Measurements from ENCODE around the gene SBNO1.
"Not testable (repeated sequence)": the region's sequence is repeated elsewhere in the genome, so short reads cannot be mapped to it uniquely, and the experiment has no call there.

Gene SBNO1

DNA sequence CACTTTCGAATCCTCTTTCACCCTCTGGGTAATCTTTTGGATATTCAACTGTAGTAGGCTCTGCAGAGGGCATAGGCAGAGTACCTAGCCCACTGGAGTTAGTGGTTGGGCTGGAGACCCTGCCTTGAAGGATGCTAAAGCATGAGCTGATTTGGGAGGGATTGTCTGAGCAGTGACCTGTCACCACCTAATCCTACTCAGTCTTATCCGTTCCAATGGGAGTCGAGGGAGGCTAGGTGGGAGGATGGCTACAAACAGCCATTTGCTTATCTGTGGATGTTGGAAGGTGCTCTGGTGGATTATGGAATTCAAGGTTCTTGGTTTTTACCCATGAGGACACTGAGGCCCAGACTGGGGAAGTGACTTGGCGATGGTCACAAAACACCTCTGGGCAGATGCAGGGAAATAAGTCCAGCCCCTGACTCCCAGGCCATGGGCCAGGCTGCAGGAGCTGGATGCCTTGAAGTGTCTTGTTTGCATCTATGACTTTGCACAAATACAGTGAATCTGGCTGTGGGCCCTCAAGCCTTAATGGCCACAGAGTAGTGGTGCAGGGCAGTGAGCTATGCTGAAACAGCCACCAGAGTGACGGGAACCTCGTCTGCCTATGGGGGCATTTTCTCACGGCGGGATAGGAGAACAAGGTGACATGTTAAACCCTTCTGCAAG, 23.0 kb upstream of the SBNO1 start:
- no peak for DNase-seq (ENCODE audit: low read depth)
- H3K4me3 ChIP-seq (ENCODE audit: low read length), result peak overlapping the region; percentile 74
- no peak for TF ChIP-seq CTCF (conservative IDR thresholded peaks at IDR 0.05; ENCODE audit: low read depth, low read length)

- DNase-seq (ENCODE audit: low read depth); H3K4me3 ChIP-seq (ENCODE audit: low read length): not testable (repeated sequence)
Observed at GRCh38 chr12:123385536-123385935, 20.9 kb upstream of the SBNO1 start.

DNA sequence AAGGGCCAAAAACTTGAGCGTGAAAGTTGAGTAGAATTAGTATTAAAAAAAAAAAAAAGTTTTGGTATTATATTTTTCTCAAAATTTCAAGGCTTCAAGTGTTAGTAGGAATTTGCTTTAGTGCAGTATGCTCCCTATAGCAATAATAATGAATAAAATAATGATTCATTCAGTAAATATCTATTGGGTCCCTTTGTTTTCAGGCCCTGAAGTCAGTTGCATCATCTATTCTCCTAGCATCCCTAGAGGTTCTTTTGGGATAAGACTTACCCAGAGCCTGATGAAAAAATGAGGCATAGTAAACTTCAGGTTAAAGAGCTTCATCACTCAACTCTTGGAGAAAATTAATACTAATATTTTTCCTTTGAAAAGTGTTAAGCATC, 20.3 kb upstream of the SBNO1 start:
- H3K4me3 ChIP-seq (ENCODE audit: low read length), result peak overlapping the region; percentile 85
- no peak for DNase-seq (ENCODE audit: low read depth)
- TF ChIP-seq CTCF (conservative IDR thresholded peaks at IDR 0.05; ENCODE audit: low read depth, low read length), result no peak

GRCh38 chr12:123384318-123384993, 19.8 kb upstream of the SBNO1 start:
- TF ChIP-seq CTCF (conservative IDR thresholded peaks at IDR 0.05; ENCODE audit: low read depth, low read length), result peak; percentile 4
- peak overlapping the region; percentile 85 for H3K4me3 ChIP-seq (ENCODE audit: low read length)
- no peak for DNase-seq (ENCODE audit: low read depth)

GRCh38 chr12:123382684-123383083, 18.0 kb upstream of the SBNO1 start:
- no peak for DNase-seq (ENCODE audit: low read depth)
- no peak overlapping the region for H3K4me3 ChIP-seq (ENCODE audit: low read length)
- no peak for TF ChIP-seq CTCF (conservative IDR thresholded peaks at IDR 0.05; ENCODE audit: low read depth, low read length)

DNA sequence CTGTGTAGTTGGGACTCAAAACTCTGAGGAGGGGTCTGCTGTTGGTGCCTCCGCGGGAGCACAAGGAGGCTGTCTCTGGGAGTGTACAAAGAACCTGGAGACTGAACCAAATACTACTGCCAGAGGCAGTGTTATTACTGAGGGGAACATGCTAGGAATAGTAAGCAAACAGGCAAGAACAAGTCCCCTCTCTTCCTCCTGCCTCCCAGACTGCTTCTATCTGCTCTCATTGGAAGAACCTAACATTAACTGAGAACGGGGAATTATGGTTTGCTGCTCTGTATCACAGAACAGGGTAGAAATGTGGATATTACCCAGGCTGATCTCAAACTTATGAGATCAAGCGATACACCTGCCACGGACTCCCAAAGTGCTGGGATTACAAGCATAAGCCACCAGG, 14.7 kb upstream of the SBNO1 start:
- H3K4me3 ChIP-seq (ENCODE audit: low read length), result no peak overlapping the region
- DNase-seq (ENCODE audit: low read depth), result no peak
- TF ChIP-seq CTCF (conservative IDR thresholded peaks at IDR 0.05; ENCODE audit: low read depth, low read length), result no peak

DNA sequence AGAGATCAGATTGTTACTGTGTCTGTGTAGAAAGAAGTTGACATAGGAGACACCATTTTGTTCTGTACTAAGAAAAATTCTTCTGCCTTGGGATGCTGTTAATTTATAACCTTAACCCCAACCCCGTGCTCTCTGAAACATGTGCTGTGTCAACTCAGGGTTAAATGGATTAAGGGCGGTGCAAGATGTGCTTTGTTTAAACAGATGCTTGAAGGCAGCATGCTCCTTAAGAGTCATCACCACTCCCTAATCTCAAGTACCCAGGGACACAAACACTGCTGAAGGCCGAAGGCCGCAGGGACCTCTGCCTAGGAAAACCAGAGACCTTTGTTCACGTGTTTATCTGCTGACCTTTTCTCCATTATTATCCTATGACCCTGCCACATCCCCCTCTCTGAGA, 7.8 kb upstream of the SBNO1 start:
- DNase-seq (ENCODE audit: low read depth); H3K4me3 ChIP-seq (ENCODE audit: low read length): not testable (repeated sequence)

GRCh38 chr12:123371667-123372368, 7.2 kb upstream of the SBNO1 start:
- DNase-seq (ENCODE audit: low read depth), result not testable (repeated sequence)

More at GRCh38 chr12:123371667-123372368, 7.2 kb upstream of the SBNO1 start:
- not testable (repeated sequence) for H3K4me3 ChIP-seq (ENCODE audit: low read length)

Measured in retinal pigment epithelial cell (primary cell).